Astrocyte of the cerebellum (primary cell): Measurements from ENCODE around the gene HNRNPH1.

Experiments used
- DNase-seq: peaks from one replicate; pipeline ENCODE4 v3.0.0-alpha.2; 2011; ENCODE audit warnings: low read depth
- H3K4me3 ChIP-seq: 2 replicates; pipeline ENCODE4 v1.5.1; 2011; ENCODE audit warnings: mild to moderate bottlenecking, low read depth, low read length, moderate library complexity
- in situ Hi-C: cut with HindIII; loops from 2 replicates; pipeline ENCODE4 v1.10.0; 2017; ENCODE audit warnings: low sequenced_read_pairs
- TF ChIP-seq, protein P1 (sequence below): IDR thresholded peaks from 2 replicates; pipeline ENCODE4 v1.5.1; 2012; ENCODE audit warnings: low read length, low read depth, moderate library complexity, mild to moderate bottlenecking; ENCODE audit errors: missing control alignments

The HNRNPH1 gene

DNA sequence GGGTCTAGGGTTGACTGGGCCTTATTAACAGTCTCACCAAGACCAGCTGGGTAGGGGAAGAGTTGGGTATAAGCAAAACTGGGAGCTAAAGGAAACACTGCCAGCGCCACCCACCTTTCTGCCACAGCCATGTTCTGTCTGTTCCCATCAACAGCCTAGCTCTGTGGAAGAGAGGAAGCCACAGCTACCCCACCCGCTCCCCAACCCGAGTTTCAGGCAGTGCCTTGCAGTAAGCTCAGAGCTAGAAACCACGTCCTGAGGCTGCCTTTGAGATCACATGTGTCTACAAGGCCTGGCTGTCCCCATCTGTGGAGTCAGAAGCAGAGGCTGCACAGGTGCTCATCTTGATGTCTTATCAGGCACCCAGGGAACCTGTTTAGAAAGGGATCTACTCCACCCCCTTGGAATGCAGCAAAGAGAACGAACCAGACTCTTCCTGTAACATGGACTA, 15.3 kb downstream of the HNRNPH1 start:
- no peak overlapping the region for H3K4me3 ChIP-seq
- no peak for DNase-seq
- in situ Hi-C loops: no loop called here
- TF ChIP-seq, protein P1, sequence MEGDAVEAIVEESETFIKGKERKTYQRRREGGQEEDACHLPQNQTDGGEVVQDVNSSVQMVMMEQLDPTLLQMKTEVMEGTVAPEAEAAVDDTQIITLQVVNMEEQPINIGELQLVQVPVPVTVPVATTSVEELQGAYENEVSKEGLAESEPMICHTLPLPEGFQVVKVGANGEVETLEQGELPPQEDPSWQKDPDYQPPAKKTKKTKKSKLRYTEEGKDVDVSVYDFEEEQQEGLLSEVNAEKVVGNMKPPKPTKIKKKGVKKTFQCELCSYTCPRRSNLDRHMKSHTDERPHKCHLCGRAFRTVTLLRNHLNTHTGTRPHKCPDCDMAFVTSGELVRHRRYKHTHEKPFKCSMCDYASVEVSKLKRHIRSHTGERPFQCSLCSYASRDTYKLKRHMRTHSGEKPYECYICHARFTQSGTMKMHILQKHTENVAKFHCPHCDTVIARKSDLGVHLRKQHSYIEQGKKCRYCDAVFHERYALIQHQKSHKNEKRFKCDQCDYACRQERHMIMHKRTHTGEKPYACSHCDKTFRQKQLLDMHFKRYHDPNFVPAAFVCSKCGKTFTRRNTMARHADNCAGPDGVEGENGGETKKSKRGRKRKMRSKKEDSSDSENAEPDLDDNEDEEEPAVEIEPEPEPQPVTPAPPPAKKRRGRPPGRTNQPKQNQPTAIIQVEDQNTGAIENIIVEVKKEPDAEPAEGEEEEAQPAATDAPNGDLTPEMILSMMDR: no peak

- TF ChIP-seq, protein P1: no peak
Measured at GRCh38 chr5:179607160-179607931, 16.1 kb downstream of the HNRNPH1 start.

DNA sequence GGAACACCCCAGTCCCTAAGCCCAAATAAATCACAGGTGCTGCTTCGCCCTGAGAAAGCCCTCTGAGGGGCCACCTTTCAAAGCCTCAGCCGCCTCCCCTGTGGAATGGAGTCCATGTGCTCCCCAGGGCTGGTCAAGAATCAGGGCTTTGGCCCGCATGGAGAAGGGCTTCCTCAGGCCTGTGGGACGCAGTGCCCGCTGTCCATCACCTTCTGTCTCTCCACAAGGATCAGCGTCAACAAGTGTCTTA, 16.6 kb downstream of the HNRNPH1 start:
- in situ Hi-C loops: no loop called here
- TF ChIP-seq, protein P1: no peak
- DNase-seq: no peak
- no peak overlapping the region for H3K4me3 ChIP-seq

More at GRCh38 chr5:179607160-179607931, 16.1 kb downstream of the HNRNPH1 start:
- in situ Hi-C loops: no loop called here
- no peak for DNase-seq
- H3K4me3 ChIP-seq: no peak overlapping the region

DNA sequence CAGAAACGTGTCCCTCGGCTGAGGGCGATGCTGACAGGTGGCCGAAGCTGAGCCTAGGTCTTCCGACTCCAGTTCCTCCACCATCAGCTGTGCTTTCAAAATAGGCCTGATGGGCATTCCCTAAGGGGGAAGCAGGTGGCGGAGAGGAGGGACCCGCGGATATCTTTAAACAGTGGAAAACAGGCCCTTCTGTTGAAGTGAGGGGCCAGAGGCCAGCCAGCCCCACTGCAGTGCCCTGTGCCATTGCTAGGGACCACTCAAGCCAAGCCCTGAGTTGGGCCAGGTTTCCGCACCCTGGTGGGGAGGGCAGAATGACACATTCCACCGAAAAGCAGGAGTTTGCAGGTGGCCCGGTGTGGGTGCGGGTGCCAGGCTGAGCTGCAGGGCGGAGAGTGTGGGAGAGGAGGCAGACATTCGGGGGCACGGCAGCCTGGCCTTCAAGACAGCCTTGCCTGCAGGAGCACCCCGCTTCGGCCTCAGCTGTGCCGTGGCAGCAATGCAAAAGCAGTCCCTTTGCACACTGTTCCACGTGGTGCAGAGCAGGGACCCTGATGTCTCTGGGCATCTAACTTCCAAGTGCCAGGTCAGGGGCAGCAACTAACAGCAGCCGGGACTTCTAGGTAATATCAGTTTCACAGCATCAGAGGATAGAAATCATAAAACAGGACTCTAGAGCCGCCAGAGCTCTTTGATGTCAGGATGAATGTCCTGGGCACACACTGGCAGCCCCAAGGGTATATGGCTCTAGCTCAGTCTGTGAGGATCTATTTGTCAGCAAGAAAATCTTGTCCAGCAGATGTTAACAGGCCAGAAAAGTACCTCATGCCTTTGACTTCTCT, 17.2 kb downstream of the HNRNPH1 start:
- H3K4me3 ChIP-seq: no peak overlapping the region
- TF ChIP-seq, protein P1: no peak
- in situ Hi-C loops: no loop called here
- no peak for DNase-seq

DNA sequence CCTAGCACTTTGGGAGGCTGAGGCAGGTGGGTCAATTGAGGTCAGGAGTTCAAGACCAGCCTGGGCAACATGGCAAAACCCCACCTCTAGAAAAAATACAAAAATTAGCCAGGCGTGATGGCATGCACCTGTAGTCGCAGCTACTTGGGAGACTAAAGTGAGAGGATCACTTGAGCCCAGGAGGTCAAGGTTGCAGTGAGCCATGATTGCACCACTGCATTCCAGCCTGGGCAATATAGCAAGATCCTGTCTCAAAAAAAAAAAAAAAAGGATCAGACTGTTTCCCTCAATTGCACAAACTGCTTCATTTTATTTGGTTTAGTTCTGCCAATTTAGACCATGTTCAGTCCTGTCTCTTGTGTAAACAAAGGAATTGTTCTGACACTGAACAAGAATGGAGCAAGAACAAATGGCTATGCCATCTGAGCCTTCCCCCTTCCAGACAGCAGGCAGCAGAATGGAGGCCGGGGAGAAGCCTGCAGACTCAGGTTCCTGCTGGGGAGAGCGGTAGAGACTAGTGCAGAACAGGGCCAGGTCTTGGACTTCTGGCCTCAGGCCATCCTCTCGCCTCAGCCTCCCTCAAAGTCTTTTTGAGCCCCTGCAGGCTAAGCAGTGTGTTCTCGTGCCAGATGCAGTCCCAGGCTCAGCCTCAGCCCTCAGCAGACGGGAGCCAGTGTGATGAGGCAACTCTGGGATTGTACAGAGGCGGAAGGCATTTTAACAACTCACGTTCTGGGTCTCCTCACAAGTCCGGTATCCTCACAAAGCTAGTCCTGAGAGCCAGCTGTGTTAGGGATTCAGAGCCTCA, 18.2 kb downstream of the HNRNPH1 start:
- in situ Hi-C loops: no loop called here
- no peak overlapping the region for H3K4me3 ChIP-seq
- DNase-seq: no peak
- TF ChIP-seq, protein P1: no peak

DNA sequence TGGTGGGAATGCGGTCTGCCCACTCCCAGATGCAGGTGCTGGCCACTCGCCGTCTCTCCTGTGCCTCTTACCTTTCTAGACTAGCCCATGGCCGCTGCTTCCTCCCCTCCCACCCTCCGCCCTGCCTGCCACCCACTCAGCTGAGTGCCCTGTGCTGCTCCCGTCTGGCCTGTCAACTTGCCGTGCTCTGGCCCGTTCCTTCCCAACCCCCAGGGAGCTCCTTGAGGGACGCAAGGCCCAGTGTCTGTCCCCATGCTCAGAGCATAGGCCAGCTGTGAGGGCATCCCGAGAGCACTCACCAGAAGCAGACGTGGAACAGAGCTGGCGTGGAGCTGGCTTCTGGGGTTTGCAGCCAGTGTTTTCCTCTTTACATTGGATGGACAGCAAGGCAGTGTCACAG, 20.2 kb downstream of the HNRNPH1 start:
- in situ Hi-C loops: no loop called here
- TF ChIP-seq, protein P1: no peak
- DNase-seq: no peak
- no peak overlapping the region for H3K4me3 ChIP-seq
